Prostate gland (tissue), 2 donors: Measurements from ENCODE around the gene CSRNP3. TPM values are rescaled to one million over a fixed set of nuclear protein-coding genes. Genes with fewer than 3 reads are reported as not detected.
"Not testable (repeated sequence)": the region's sequence is repeated elsewhere in the genome, so short reads cannot be mapped to it uniquely, and the experiment has no call there.

Source experiments
- DNase-seq: peaks from one replicate; pipeline ENCODE4 v3.0.0-alpha.2; 2019; ENCODE audit warnings: low spot score
- H3K27ac ChIP-seq, 2 donors: fragments of 200-600 bp; sonication (generic); 2 replicates each; pipeline ENCODE4 v1.5.1; 2017 to 2019
- H3K27me3 ChIP-seq: fragments of 200-600 bp; sonication (generic); replicated peaks from 2 replicates; pipeline ENCODE4 v1.5.1; 2019; ENCODE audit not compliant: insufficient read depth
- H3K36me3 ChIP-seq, 2 donors: fragments of 200-600 bp; sonication (generic); 1 replicate in 1 of 2; 2 replicates in 1 of 2; pipeline versions ENCODE4 v1.5.1 to v1.8.1; 2017 to 2019
- H3K4me1 ChIP-seq: fragments of 200-600 bp; sonication (generic); replicated peaks from 2 replicates; pipeline ENCODE4 v1.5.1; 2019
- H3K4me3 ChIP-seq, 2 donors: fragments of 200-600 bp; sonication (generic); 2 replicates each; pipeline ENCODE4 v1.5.1; 2017 to 2019
- H3K9me3 ChIP-seq: fragments of 200-600 bp; sonication (generic); 2 replicates; pipeline ENCODE4 v1.5.1; 2017
- CTCF ChIP-seq, 4 experiments: fragments of 200-600 bp in 2 of 4; fragments of 450-650 bp in 2 of 4; sonication (generic) in 2 of 4; IDR thresholded peaks; 1 replicate in 3 of 4; 2 replicates in 1 of 4; pipeline ENCODE4 v1.5.1; 2016 to 2019; ENCODE audit warnings: antibody characterized with exemption in 4 of 4, mild to moderate bottlenecking in 2 of 4, moderate library complexity in 2 of 4
- POLR2A ChIP-seq: fragments of 450-650 bp; IDR thresholded peaks from one replicate; pipeline ENCODE4 v1.6.1; 2016; ENCODE audit warnings: antibody characterized with exemption, mild to moderate bottlenecking
- POLR2AphosphoS5 ChIP-seq: sonication (generic); formaldehyde crosslinking; IDR thresholded peaks from one replicate; pipeline ENCODE4 v1.6.1; 2017; ENCODE audit warnings: antibody characterized with exemption
- WGBS: methylation state at CpG from one replicate; pipeline ENCODE4 v1.1.5; 2018; 5-methylcytosine and 5-hydroxymethylcytosine counted together
- intact Hi-C: fragments of 100-400 bp; cut with DNase I; formaldehyde crosslinking; loops from one replicate; pipeline ENCODE4 v1.14.2; 2022
- total RNA-seq, 2 donors: library from RNA; depleted of rRNA; stranded (reverse); fragments of >200 nt; gene quantifications; one replicate each; pipeline ENCODE4 v1.1.0, GENCODE V29; 2016

Gene CSRNP3
- total RNA-seq, 2 donors from 2014 or later, result 3.3 to 4.0 TPM

DNA sequence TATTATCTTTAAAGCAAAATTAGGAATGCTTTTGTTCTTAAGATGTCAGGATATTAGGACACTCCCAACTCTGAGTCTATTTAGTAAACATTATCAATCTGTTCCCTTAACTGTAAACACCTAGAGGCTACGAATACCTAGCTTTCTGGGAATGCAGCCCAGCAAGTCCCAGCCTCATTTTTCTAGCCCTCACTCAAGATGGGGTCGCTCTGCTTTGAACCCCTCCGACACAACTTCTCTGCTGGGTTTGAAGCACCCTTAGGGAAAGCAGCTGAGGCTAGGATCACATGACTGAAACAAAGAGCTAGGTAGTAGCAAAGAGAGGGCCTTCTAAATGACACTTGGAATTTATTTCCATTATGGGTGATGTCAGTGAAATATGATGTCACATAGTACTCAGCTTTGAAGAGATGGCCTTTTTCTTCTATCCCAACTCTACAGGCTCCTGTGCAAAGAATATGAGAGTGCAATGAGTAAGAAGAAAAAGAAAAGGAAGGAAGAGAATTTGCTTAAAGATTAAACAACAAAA lies 114.7 kb downstream of the CSRNP3 start:
- Histone ChIP-seq H3K27me3 (peaks cover 2% of the 10 kb centered on the region), H3K9me3 (no peaks in the 10 kb centered on the region), H3K4me1 (no peaks in the 10 kb centered on the region), H3K36me3 (no peaks in the 10 kb centered on the region), H3K4me3 (no peak overlapping the region), H3K27ac (no peak overlapping the region)
- intact Hi-C loops, result no loop called here
- no peak for DNase-seq
- whole genome bisulfite sequencing, result 67% methylated on average over 3 of the region's 3 CpGs
- TF ChIP-seq POLR2AphosphoS5, result no peak
- TF ChIP-seq CTCF (IDR thresholded peaks at IDR 0.05), result no peak
- TF ChIP-seq POLR2A, result no peak

DNA sequence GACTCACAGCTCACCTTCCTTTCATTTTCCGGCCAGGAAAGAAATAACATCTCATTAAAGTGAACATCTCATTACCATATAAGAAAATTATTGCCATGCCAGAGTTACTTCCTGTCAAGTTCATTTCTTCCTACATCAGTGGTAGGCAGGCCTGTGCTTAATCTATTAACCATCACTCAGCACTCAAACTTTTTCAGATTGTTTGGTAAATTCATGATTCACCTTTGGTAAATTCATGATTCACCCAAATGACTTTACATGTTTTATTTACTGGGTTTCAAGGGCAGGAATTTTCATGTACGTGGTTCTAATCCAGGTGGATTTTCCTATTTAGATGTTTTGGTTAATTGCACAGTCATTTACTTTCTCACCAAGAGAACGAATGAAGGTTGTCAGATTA lies 116.5 kb downstream of the CSRNP3 start:
- Histone ChIP-seq H3K4me1 (no peaks in the 10 kb centered on the region), H3K36me3 (no peaks in the 10 kb centered on the region), H3K27ac (no peak overlapping the region), H3K27me3 (peaks cover 2% of the 10 kb centered on the region), H3K4me3 (no peak overlapping the region), H3K9me3 (no peaks in the 10 kb centered on the region)
- 97% methylated on average over 3 of the region's 3 CpGs for WGBS
- intact Hi-C loops, result no loop called here
- no peak for TF ChIP-seq POLR2AphosphoS5
- no peak for DNase-seq

- Histone ChIP-seq H3K4me3 (no peak overlapping the region), H3K4me1 (no peaks in the 10 kb centered on the region), H3K36me3 (no peaks in the 10 kb centered on the region), H3K9me3 (no peaks in the 10 kb centered on the region), H3K27me3 (no peaks in the 10 kb centered on the region), H3K27ac (no peak overlapping the region)
- no peak for DNase-seq
- TF ChIP-seq POLR2AphosphoS5 (no peak), POLR2A (no peak), CTCF (IDR thresholded peaks at IDR 0.05) (no peak)
- intact Hi-C loops, result no loop called here
- WGBS, result 83% methylated on average over 4 of the region's 4 CpGs
These were observed 117.9 kb downstream of the CSRNP3 start for GRCh38 chr2:165587335-165587938.

DNA sequence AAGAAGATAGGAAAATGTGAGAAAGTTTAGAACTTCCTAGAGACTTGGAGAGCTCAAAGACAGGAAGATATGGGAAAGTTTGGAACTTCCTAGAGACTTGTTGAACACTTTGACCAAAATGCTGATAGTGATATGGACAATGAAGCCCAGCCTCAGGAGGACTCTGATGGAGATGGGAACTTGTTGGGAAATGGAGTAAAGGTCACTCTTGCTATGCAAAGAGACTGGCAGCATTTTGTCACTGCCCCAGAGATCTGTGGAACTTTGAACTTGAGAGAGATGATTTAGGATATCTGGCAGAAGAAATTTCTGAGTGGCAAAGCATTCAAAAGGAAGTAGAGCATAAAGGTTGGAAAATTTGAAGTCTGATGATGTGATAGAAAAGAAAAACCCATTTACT lies 121.5 kb downstream of the CSRNP3 start:
- H3K4me3 ChIP-seq, intact Hi-C loops, H3K36me3 ChIP-seq: not testable (repeated sequence)

DNA sequence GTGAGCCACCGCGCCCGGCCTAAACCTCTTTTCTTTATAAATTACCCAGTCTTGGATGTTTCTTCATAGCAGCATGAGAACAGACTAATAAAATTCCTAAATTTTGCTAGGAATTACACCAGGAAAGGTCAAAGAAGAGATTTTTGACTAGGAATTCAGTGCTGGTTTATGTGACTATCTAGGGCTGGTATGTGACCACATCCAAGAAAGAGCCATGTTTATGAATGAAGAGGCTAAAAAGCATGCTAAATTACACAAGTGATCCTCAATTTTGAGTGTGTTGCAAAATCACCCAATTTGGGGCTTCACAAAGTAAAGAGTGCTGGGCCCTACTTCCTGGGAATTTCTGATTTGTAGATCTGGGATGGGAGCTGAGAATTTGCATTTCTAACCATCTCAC lies 123.6 kb downstream of the CSRNP3 start:
- WGBS, result 92% methylated on average over 3 of the region's 3 CpGs
- TF ChIP-seq POLR2A (no peak), CTCF (IDR thresholded peaks at IDR 0.05) (no peak)
- Histone ChIP-seq H3K9me3 (no peaks in the 10 kb centered on the region), H3K27me3 (no peaks in the 10 kb centered on the region), H3K27ac (no peak overlapping the region), H3K4me1 (no peaks in the 10 kb centered on the region), H3K36me3 (no peaks in the 10 kb centered on the region), H3K4me3 (no peak overlapping the region)
- intact Hi-C loops, result no loop called here
- no peak for DNase-seq

More for the DNA sequence above, 121.5 kb downstream of the CSRNP3 start:
- not testable (repeated sequence) for H3K9me3 ChIP-seq, H3K27ac ChIP-seq, DNase-seq, H3K4me1 ChIP-seq, H3K27me3 ChIP-seq

DNA sequence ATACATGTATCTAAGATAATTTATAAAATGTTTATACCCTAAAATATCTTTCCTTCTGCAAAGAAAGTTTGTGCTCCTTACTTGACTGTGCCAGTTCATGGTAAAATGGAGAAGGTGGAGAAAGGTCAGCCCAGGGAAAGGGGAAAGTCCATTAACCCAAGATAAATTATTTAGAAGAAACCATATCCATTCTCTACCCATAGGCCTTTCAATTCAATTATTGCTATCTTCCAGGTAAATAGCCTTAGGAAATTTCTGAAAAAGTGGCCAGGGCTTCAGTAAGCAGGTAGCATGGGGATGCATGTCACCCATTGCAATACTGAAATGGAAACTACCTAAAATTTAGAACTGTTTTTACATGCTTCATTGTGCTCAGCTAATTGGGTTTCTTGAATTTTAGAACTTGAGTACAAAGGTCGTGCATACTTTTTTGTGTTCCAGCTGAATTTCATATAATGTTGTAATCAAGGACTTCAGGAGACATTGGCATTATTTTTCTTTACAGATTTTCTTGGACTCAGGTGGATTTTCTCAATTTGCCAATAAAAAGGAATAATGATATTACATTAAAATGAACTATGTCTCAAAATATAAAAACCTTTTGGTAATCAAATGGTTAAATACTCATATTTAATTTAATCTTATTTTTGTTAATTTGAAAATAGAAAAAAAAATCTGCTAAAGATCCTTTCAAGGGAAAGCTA lies 124.9 kb downstream of the CSRNP3 start:
- Histone ChIP-seq H3K9me3 (no peaks in the 10 kb centered on the region), H3K27ac (no peak overlapping the region), H3K36me3 (no peaks in the 10 kb centered on the region), H3K4me1 (no peaks in the 10 kb centered on the region), H3K4me3 (no peak overlapping the region), H3K27me3 (no peaks in the 10 kb centered on the region)
- TF ChIP-seq POLR2A (no peak), POLR2AphosphoS5 (no peak), CTCF (IDR thresholded peaks at IDR 0.05) (no peak)
- intact Hi-C loops, result no loop called here
- WGBS, result 100% methylated on average over 1 of the region's 1 CpG
- no peak for DNase-seq
